Measurements from ENCODE around the gene CIC. TPM values are rescaled to one million over a fixed set of nuclear protein-coding genes. Genes with fewer than 3 reads are reported as not detected.
"Not testable (repeated sequence)": the region's sequence is repeated elsewhere in the genome, so short reads cannot be mapped to it uniquely, and the experiment has no call there.

The CIC gene
- total RNA-seq, 1 donor from 2014 or later: 10.4 TPM

DNA sequence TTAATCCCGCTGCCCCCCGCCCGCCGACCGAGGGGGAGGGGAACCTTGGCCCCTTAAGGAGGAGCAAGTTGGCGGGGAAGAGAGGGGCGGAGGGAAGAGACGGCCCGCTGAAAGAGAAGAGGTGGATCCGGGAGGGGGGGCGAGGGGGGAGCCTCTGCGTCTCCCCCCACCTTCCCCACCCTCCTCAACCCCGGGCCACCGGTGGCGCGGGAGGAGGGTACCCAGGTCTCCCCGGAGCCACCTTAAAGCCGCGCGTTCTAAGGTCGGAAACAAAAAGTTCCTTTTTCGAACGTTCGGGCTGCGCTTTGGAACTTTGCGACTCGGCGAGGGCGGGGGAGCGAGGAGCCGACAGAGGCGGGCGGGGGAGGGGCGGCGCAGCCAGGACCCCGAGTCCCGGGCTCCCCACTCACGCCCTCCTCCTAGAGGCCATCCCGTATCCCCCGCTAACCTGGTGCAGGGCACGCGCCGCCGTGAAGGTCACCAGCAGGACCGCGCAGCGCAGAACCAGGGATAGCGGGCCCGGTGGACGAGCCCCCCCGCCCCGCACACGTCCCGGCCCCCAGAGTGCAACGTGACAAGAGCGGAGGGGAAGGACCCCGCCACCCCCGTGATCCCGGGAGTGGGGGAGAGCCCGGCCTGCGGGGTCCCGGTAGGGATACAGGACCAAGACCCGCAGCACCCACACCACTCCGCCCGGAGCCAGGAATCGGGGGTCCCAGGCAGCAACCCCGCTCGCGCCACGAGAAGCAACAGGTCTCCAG lies 14.8 kb upstream of the CIC start:
- Histone ChIP-seq H3K36me3 (ENCODE audit: control insufficient read depth in 3 of 3, insufficient read depth in 3 of 3, low read length in 3 of 3) (peaks cover 0 to 9% (median 4%) of the 10 kb centered on the region in 3 donors), H3K9ac (ENCODE audit: low read depth in 1 of 3, low read length in 3 of 3) (peak overlapping the region; percentile 79 to 90 (median 79)), H3K9me3 (ENCODE audit: control insufficient read depth in 3 of 3, low read length in 3 of 3) (no peaks in the 10 kb centered on the region), H3K27ac (ENCODE audit: low read depth, low read length) (peak overlapping the region; percentile 94), H3K4me1 (ENCODE audit: control insufficient read depth in 3 of 3, insufficient read depth in 3 of 3, low read length in 3 of 3) (peaks cover 32 to 46% (median 40%) of the 10 kb centered on the region in 3 donors), H3K27me3 (ENCODE audit: control insufficient read depth in 3 of 3, insufficient read depth in 3 of 3, low read length in 3 of 3) (peaks cover 0 to 42% (median 27%) of the 10 kb centered on the region in 3 donors), H3K4me3 (ENCODE audit: low read length in 3 of 3) (peak overlapping the region; percentile 67 to 78 (median 68))

GRCh38 chr19:42254850-42255765 lies 13.9 kb upstream of the CIC start, which contains the start of gene ERF:
ERF (minus strand) TSS chr19:42255128; CDS start chr19:42254999, 129 bp downstream.
- peaks cover 0 to 42% (median 26%) of the 10 kb centered on the region in 3 donors for H3K27me3 ChIP-seq (ENCODE audit: control insufficient read depth in 3 of 3, insufficient read depth in 3 of 3, low read length in 3 of 3)
- H3K9me3 ChIP-seq (ENCODE audit: control insufficient read depth in 3 of 3, low read length in 3 of 3): no peaks in the 10 kb centered on the region
- H3K4me1 ChIP-seq (ENCODE audit: control insufficient read depth in 3 of 3, insufficient read depth in 3 of 3, low read length in 3 of 3): peaks cover 26 to 40% (median 34%) of the 10 kb centered on the region in 3 donors
- peaks cover 0 to 2% (median 0%) of the 10 kb centered on the region in 3 donors for H3K36me3 ChIP-seq (ENCODE audit: control insufficient read depth in 3 of 3, insufficient read depth in 3 of 3, low read length in 3 of 3)
- peak within 1 kb of the TSS; percentile 94 for H3K27ac ChIP-seq (ENCODE audit: low read depth, low read length)
- peak within 1 kb of the TSS; percentile 68 to 78 (median 75) for H3K4me3 ChIP-seq (ENCODE audit: low read length in 3 of 3)
- H3K9ac ChIP-seq (ENCODE audit: low read depth in 1 of 3, low read length in 3 of 3): peak within 1 kb of the TSS; percentile 79 to 90 (median 79)

DNA sequence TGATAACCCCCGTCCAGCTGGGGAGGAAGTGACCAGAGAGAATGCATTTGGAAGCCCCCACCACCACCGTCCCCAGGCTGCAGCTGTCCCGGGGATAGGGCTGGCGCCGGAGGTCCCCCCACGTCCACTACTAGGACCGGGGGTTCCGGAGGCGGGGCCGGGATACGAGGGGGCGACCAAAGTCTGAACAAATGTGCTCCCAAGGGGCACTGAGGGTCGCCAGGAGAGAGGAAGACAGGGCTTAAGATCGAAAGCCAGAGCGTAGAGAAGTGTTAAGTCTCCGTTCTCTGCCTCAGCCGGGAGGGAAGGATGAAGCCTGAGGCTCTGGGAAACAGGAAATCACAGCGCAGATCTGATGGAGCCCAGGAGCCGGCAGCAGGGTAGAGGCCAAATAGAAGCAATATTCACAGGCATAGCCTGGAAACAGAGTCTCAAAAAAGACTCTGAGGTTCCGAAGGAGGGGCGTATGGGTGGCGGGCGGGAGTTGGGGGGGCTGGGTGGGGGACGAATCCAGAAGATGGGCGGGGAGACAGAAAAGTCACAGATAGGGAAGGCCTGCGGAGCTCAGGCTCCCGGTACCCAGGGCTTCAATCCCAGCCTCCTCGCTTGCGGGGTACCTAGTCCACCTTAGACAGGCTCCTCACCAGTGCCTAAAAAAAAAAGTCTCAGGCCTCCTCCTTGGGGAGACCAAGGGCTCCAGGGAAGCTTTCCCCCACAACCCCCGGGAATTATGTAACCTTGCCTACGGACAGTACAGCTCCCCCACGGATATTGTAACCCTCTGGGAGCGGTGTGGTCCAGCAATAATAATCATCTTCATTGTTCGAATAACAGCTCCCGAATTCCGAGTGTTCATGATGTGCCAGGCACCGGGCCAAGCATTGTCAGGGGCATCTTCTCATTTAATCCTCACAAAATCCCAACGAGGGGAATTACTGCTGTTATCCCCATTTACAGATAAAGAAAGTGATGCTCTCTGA lies 13.0 kb upstream of the CIC start:
- Histone ChIP-seq H3K36me3 (ENCODE audit: control insufficient read depth in 3 of 3, insufficient read depth in 3 of 3, low read length in 3 of 3) (no peaks in the 10 kb centered on the region), H3K27ac (ENCODE audit: low read depth, low read length) (peak overlapping the region; percentile 88), H3K9ac (ENCODE audit: low read depth in 1 of 3, low read length in 3 of 3) (peak overlapping the region; percentile 70 to 79 (median 74)), H3K27me3 (ENCODE audit: control insufficient read depth in 3 of 3, insufficient read depth in 3 of 3, low read length in 3 of 3) (peaks cover 0 to 33% (median 18%) of the 10 kb centered on the region in 3 donors), H3K9me3 (ENCODE audit: control insufficient read depth in 3 of 3, low read length in 3 of 3) (no peaks in the 10 kb centered on the region), H3K4me1 (ENCODE audit: control insufficient read depth in 3 of 3, insufficient read depth in 3 of 3, low read length in 3 of 3) (peaks cover 18 to 30% (median 24%) of the 10 kb centered on the region in 3 donors), H3K4me3 (ENCODE audit: low read length in 3 of 3) (peak overlapping the region; percentile 63 to 75 (median 69))

DNA sequence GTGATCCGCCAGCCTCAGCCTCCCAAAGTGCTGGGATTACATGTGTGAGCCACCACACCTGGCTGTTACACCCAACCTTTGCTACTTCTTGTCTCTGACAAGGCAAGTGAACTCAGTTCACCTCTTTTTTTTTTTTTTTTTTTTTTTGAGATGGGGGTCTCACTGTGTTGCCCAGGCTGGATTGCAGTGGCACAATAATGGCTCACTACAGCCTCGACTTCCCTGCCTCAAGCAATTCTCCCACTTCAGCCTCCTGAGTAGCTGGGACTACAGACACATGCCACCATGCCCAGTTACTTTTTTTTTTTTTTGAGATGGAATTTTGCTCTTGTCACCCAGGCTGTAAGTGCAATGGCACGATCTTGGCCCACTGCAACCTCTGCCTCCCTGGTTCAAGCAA lies 11.2 kb upstream of the CIC start:
- H3K4me3 ChIP-seq (ENCODE audit: low read length in 3 of 3); H3K27ac ChIP-seq (ENCODE audit: low read depth, low read length); H3K9ac ChIP-seq (ENCODE audit: low read depth in 1 of 3, low read length in 3 of 3); H3K9me3 ChIP-seq (ENCODE audit: control insufficient read depth in 3 of 3, low read length in 3 of 3); H3K36me3 ChIP-seq (ENCODE audit: control insufficient read depth in 3 of 3, insufficient read depth in 3 of 3, low read length in 3 of 3): not testable (repeated sequence)
- Histone ChIP-seq H3K4me1 (ENCODE audit: control insufficient read depth in 3 of 3, insufficient read depth in 3 of 3, low read length in 3 of 3) (peaks cover 5 to 14% (median 11%) of the 10 kb centered on the region in 3 donors), H3K27me3 (ENCODE audit: control insufficient read depth in 3 of 3, insufficient read depth in 3 of 3, low read length in 3 of 3) (peaks cover 0 to 23% (median 14%) of the 10 kb centered on the region in 3 donors)

DNA sequence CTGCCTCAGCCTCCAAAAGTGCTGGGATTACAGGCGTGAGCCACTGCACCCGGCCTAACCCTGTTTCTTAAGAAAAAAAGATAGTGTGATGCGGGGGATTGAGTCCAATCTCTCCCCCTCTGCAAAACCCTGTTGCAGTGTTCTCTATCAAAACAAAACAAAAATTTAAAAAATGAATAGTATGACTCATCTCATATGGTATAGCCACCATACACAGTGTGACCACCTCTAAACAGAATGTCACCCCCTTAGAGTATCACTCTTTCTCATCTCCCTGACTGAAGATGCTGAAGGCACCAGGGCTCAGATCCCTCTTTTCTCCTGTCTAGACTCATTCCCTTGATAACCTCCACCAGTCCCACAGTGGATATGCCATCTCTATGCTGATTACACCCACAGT lies 7.3 kb upstream of the CIC start:
- no peaks in the 10 kb centered on the region for H3K9me3 ChIP-seq (ENCODE audit: control insufficient read depth in 3 of 3, low read length in 3 of 3)
- no peak overlapping the region for H3K27ac ChIP-seq (ENCODE audit: low read depth, low read length)
- peaks cover 0 to 4% (median 2%) of the 10 kb centered on the region in 3 donors for H3K27me3 ChIP-seq (ENCODE audit: control insufficient read depth in 3 of 3, insufficient read depth in 3 of 3, low read length in 3 of 3)
- no peak overlapping the region for H3K4me3 ChIP-seq (ENCODE audit: low read length in 3 of 3)
- no peaks in the 10 kb centered on the region for H3K4me1 ChIP-seq (ENCODE audit: control insufficient read depth in 3 of 3, insufficient read depth in 3 of 3, low read length in 3 of 3)
- no peak overlapping the region for H3K9ac ChIP-seq (ENCODE audit: low read depth in 1 of 3, low read length in 3 of 3)
- no peaks in the 10 kb centered on the region for H3K36me3 ChIP-seq (ENCODE audit: control insufficient read depth in 3 of 3, insufficient read depth in 3 of 3, low read length in 3 of 3)

GRCh38 chr19:42266105-42266504 lies 2.9 kb upstream of the CIC start:
- H3K36me3 ChIP-seq (ENCODE audit: control insufficient read depth in 3 of 3, insufficient read depth in 3 of 3, low read length in 3 of 3); H3K9me3 ChIP-seq (ENCODE audit: control insufficient read depth in 3 of 3, low read length in 3 of 3); H3K27ac ChIP-seq (ENCODE audit: low read depth, low read length); H3K4me3 ChIP-seq (ENCODE audit: low read length in 3 of 3); H3K27me3 ChIP-seq (ENCODE audit: control insufficient read depth in 3 of 3, insufficient read depth in 3 of 3, low read length in 3 of 3); H3K9ac ChIP-seq (ENCODE audit: low read depth in 1 of 3, low read length in 3 of 3): not testable (repeated sequence)
- peaks cover 21 to 23% (median 23%) of the 10 kb centered on the region in 3 donors for H3K4me1 ChIP-seq (ENCODE audit: control insufficient read depth in 3 of 3, insufficient read depth in 3 of 3, low read length in 3 of 3)

GRCh38 chr19:42266928-42267603 lies 2.0 kb upstream of the CIC start:
- not testable (repeated sequence) for H3K27me3 ChIP-seq (ENCODE audit: control insufficient read depth in 3 of 3, insufficient read depth in 3 of 3, low read length in 3 of 3); H3K36me3 ChIP-seq (ENCODE audit: control insufficient read depth in 3 of 3, insufficient read depth in 3 of 3, low read length in 3 of 3); H3K4me3 ChIP-seq (ENCODE audit: low read length in 3 of 3); H3K9me3 ChIP-seq (ENCODE audit: control insufficient read depth in 3 of 3, low read length in 3 of 3)
- peaks cover 29 to 33% (median 31%) of the 10 kb centered on the region in 3 donors for H3K4me1 ChIP-seq (ENCODE audit: control insufficient read depth in 3 of 3, insufficient read depth in 3 of 3, low read length in 3 of 3)
- H3K27ac ChIP-seq (ENCODE audit: low read depth, low read length): peak overlapping the region; percentile 99
- peak overlapping the region in 1 of 3 donors; percentile 96 for H3K9ac ChIP-seq (ENCODE audit: low read depth in 1 of 3, low read length in 3 of 3)

GRCh38 chr19:42267644-42268141 lies 1.4 kb upstream of the CIC start:
- Histone ChIP-seq H3K27ac (ENCODE audit: low read depth, low read length) (peak overlapping the region; percentile 99), H3K9ac (ENCODE audit: low read depth in 1 of 3, low read length in 3 of 3) (peak overlapping the region; percentile 83 to 99 (median 96)), H3K9me3 (ENCODE audit: control insufficient read depth in 3 of 3, low read length in 3 of 3) (no peaks in the 10 kb centered on the region), H3K27me3 (ENCODE audit: control insufficient read depth in 3 of 3, insufficient read depth in 3 of 3, low read length in 3 of 3) (no peaks in the 10 kb centered on the region), H3K4me1 (ENCODE audit: control insufficient read depth in 3 of 3, insufficient read depth in 3 of 3, low read length in 3 of 3) (peaks cover 29 to 38% (median 36%) of the 10 kb centered on the region in 3 donors), H3K4me3 (ENCODE audit: low read length in 3 of 3) (peak overlapping the region; percentile 71 to 87 (median 87)), H3K36me3 (ENCODE audit: control insufficient read depth in 3 of 3, insufficient read depth in 3 of 3, low read length in 3 of 3) (peaks cover 4 to 12% (median 4%) of the 10 kb centered on the region in 3 donors)
